Measurements from ENCODE around the gene CADM3.

Gene CADM3

GRCh38 chr1:159208175-159208825, 36.9 kb downstream of the CADM3 start:
- DNase-seq = no peak

- DNase-seq = no peak
These were observed 37.6 kb downstream of the CADM3 start for GRCh38 chr1:159209061-159209460.

- no peak for DNase-seq
These were observed 40.1 kb downstream of the CADM3 start for GRCh38 chr1:159211331-159212136.

- DNase-seq = no peak
These were observed 41.2 kb downstream of the CADM3 start for GRCh38 chr1:159212596-159212995.

- DNase-seq = no peak
These were observed 42.8 kb downstream of the CADM3 start for GRCh38 chr1:159214149-159214760.

- no peak for DNase-seq
These were observed 47.5 kb downstream of the CADM3 start for GRCh38 chr1:159218649-159219636.

- no peak for DNase-seq
These were observed 50.9 kb downstream of the CADM3 start for GRCh38 chr1:159222075-159222865.

- DNase-seq = no peak
These were observed 51.6 kb downstream of the CADM3 start for GRCh38 chr1:159223004-159223403.

- no peak for DNase-seq
These were observed 57.1 kb downstream of the CADM3 start for GRCh38 chr1:159228554-159228953.

- DNase-seq = no peak
These were observed 58.0 kb downstream of the CADM3 start for GRCh38 chr1:159229260-159229885.

GRCh38 chr1:159229896-159230295, 58.5 kb downstream of the CADM3 start:
- no peak for DNase-seq

GRCh38 chr1:159239551-159240220, 68.3 kb downstream of the CADM3 start:
- DNase-seq = no peak

- DNase-seq = no peak
These were observed 75.9 kb downstream of the CADM3 start for GRCh38 chr1:159247266-159247665.

- DNase-seq = no peak
These were observed 76.9 kb downstream of the CADM3 start for GRCh38 chr1:159248311-159248710.

- no peak for DNase-seq
These were observed 79.3 kb downstream of the CADM3 start for GRCh38 chr1:159250638-159251216.

All from NCI-H748 treated with DMSO at 0.1 percent for 48 hours (cell line).